Measurements from ENCODE around the gene MICAL1. TPM values are rescaled to one million over a fixed set of nuclear protein-coding genes. Genes with fewer than 3 reads are reported as not detected.
A peak's percentile ranks its signal among the peaks of the same experiment; 100 is the strongest.

Gene MICAL1, protein sequence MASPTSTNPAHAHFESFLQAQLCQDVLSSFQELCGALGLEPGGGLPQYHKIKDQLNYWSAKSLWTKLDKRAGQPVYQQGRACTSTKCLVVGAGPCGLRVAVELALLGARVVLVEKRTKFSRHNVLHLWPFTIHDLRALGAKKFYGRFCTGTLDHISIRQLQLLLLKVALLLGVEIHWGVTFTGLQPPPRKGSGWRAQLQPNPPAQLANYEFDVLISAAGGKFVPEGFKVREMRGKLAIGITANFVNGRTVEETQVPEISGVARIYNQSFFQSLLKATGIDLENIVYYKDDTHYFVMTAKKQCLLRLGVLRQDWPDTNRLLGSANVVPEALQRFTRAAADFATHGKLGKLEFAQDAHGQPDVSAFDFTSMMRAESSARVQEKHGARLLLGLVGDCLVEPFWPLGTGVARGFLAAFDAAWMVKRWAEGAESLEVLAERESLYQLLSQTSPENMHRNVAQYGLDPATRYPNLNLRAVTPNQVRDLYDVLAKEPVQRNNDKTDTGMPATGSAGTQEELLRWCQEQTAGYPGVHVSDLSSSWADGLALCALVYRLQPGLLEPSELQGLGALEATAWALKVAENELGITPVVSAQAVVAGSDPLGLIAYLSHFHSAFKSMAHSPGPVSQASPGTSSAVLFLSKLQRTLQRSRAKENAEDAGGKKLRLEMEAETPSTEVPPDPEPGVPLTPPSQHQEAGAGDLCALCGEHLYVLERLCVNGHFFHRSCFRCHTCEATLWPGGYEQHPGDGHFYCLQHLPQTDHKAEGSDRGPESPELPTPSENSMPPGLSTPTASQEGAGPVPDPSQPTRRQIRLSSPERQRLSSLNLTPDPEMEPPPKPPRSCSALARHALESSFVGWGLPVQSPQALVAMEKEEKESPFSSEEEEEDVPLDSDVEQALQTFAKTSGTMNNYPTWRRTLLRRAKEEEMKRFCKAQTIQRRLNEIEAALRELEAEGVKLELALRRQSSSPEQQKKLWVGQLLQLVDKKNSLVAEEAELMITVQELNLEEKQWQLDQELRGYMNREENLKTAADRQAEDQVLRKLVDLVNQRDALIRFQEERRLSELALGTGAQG
- 84.9 and 92.9 TPM in 2 replicates for total RNA-seq (2021)
- long read RNA-seq, transcript MICAL1-202 (25 exons, 3,645 nt): major isoform, 90 of 400 reads
- long read RNA-seq, transcript MICAL1-201 (24 exons, 3,142 nt): minor isoform, 23 of 400 reads
- long read RNA-seq, partial matches to known transcripts: 128 of 400 reads
- long read RNA-seq, other reads (novel, unspliced or antisense): 158 of 400 reads

GRCh38 chr6:109455437-109456110 lies at the start of gene MICAL1:
Gene MICAL1 (minus strand): TSS chr6:109455772. CDS start chr6:109454196, 1,576 bp downstream.
- TF ChIP-seq CTCF (conservative IDR thresholded peaks at IDR 0.05): peak; percentile 52
- Histone ChIP-seq H2BK15ac (ENCODE audit: low read depth, low read length) (no peak within 1 kb of the TSS), H3K27ac (ENCODE audit: insufficient read length, low read depth, low read length) (no peak within 1 kb of the TSS), H3K18ac (ENCODE audit: insufficient read length, low read depth, low read length) (no peak within 1 kb of the TSS), H4K91ac (ENCODE audit: insufficient read length, low read depth, low read length) (no peak within 1 kb of the TSS), H2AK5ac (ENCODE audit: insufficient read length, low read length) (no peak within 1 kb of the TSS), H3K4me1 (ENCODE audit: insufficient read depth, low read length) (peaks cover 12% of the 10 kb centered on the region; the same call in 1 of the 2 replicates), H2AFZ (ENCODE audit: low read length) (no peak within 1 kb of the TSS), H4K5ac (ENCODE audit: insufficient read length, low read depth, low read length) (no peak within 1 kb of the TSS), H2BK20ac (ENCODE audit: low read depth, low read length, poor library complexity, severe bottlenecking) (no peak within 1 kb of the TSS), H3K4me2 (ENCODE audit: insufficient read depth, insufficient read length, low read length) (peak within 1 kb of the TSS; percentile 90), H3K56ac (ENCODE audit: insufficient read length, low read depth, low read length) (no peak within 1 kb of the TSS), H3K23ac (ENCODE audit: insufficient read length, low read depth, low read length) (no peak within 1 kb of the TSS), H3K9me3 (ENCODE audit: control insufficient read depth, low read depth, low read length) (no peaks in the 10 kb centered on the region), H3K4ac (ENCODE audit: low read depth, low read length) (no peak within 1 kb of the TSS), H3K9ac (ENCODE audit: extremely low read depth, insufficient read length, low read length) (peak within 1 kb of the TSS; percentile 26), H4K20me1 (ENCODE audit: control insufficient read depth, insufficient read depth, insufficient read length) (no peaks in the 10 kb centered on the region), H3K14ac (ENCODE audit: insufficient read depth, low read length) (peak within 1 kb of the TSS; percentile 73), H2BK120ac (ENCODE audit: low read depth, low read length, poor library complexity, severe bottlenecking) (no peak within 1 kb of the TSS), H3K23me2 (ENCODE audit: insufficient read length, low read depth, low read length, poor library complexity, severe bottlenecking) (peaks cover 10% of the 10 kb centered on the region), H3K79me1 (ENCODE audit: insufficient read depth, low read depth, low read length, poor library complexity, severe bottlenecking) (peaks cover 3% of the 10 kb centered on the region), H3K79me2 (ENCODE audit: insufficient read depth, low read length) (no peaks in the 10 kb centered on the region), H3T11ph (ENCODE audit: low read length) (no peak within 1 kb of the TSS), H4K8ac (replicated peaks; ENCODE audit: insufficient read length, low read depth, low read length) (no peak within 1 kb of the TSS), H2BK12ac (ENCODE audit: insufficient read length, low read depth, low read length) (no peak within 1 kb of the TSS), H2BK5ac (ENCODE audit: insufficient read length, low read length) (no peak within 1 kb of the TSS), H3K27me3 (ENCODE audit: insufficient read depth, low read length) (no peaks in the 10 kb centered on the region)
- Mint-ChIP-seq H3K9me3 (no peaks in the 10 kb centered on the region), H3K4me3 (peak within 1 kb of the TSS; percentile 92 to 97), H3K4me1 (peaks cover 44 to 47% of the 10 kb centered on the region in 2 experiments), H3K27ac (peak within 1 kb of the TSS; percentile 34 to 90 (median 43); a peak in 4 of 7 replicates), H3K36me3 (ENCODE audit: insufficient read depth in 1 of 3, low read depth in 3 of 3) (peaks cover 10 to 31% (median 28%) of the 10 kb centered on the region in 3 experiments), H3K27me3 (ENCODE audit: low read depth) (no peaks in the 10 kb centered on the region)
- no CpG with 5 or more reads among the region's 70 CpGs for WGBS (ENCODE audit: extremely low coverage, insufficient read length, low lambda C conversion rate)
- DNase-seq: peak; percentile 83

Data from H9 (cell line).